Peyer's patch (tissue), 4 donors: ENCODE data around the gene GPC3. TPM values are rescaled to one million over a fixed set of nuclear protein-coding genes. Genes with fewer than 3 reads are reported as not detected.
A peak's percentile ranks its signal among the peaks of the same experiment; 100 is the strongest.

ENCODE experiments used
- DNase-seq, 3 donors: peaks; one replicate each; pipeline ENCODE4 v3.0.0-alpha.2; 2017 to 2019
- H3K27ac ChIP-seq, 4 donors: fragments of 200-600 bp; sonication (generic); one replicate each; pipeline ENCODE4 v1.5.1; 2016 to 2019
- H3K27me3 ChIP-seq, 2 donors: fragments of 200-600 bp; sonication (generic); one replicate each; pipeline ENCODE4 v1.5.1; 2019
- H3K36me3 ChIP-seq, 3 donors: fragments of 200-600 bp; sonication (generic); one replicate each; pipeline ENCODE4 v1.5.1; 2016 to 2019
- H3K4me1 ChIP-seq, 4 donors: fragments of 200-600 bp; sonication (generic); one replicate each; pipeline ENCODE4 v1.5.1; 2016 to 2019
- H3K4me3 ChIP-seq, 4 donors: fragments of 200-600 bp; sonication (generic); 1 replicate in 3 of 4; 2 replicates in 1 of 4; pipeline ENCODE4 v1.5.1; 2016 to 2019; ENCODE audit warnings: mild to moderate bottlenecking in 1 of 4
- H3K9me3 ChIP-seq, 4 donors: fragments of 200-600 bp; sonication (generic); one replicate each; pipeline ENCODE4 v1.5.1; 2016 to 2019; ENCODE audit warnings: mild to moderate bottlenecking in 1 of 4
- CTCF ChIP-seq, 6 experiments: fragments of 450-650 bp in 4 of 6; fragments of 200-600 bp in 2 of 6; sonication (generic) in 1 of 6; IDR thresholded peaks; one replicate each; pipeline ENCODE4 v1.5.1; 2017 to 2019; ENCODE audit warnings: antibody characterized with exemption in 6 of 6, mild to moderate bottlenecking in 3 of 6, moderate library complexity in 1 of 6
- POLR2A ChIP-seq, 2 donors: fragments of 450-650 bp; IDR thresholded peaks; one replicate each; pipeline ENCODE4 v1.5.1; 2017; ENCODE audit warnings: antibody characterized with exemption in 2 of 2, mild to moderate bottlenecking in 2 of 2, moderate library complexity in 2 of 2
- total RNA-seq, 4 donors: library from RNA; depleted of rRNA; stranded (reverse); fragments of >200 nt; gene quantifications; one replicate each; pipeline ENCODE4 v1.1.0, GENCODE V29; 2016

The GPC3 gene
- total RNA-seq, 4 donors from 2014 or later, result 1.1 to 7.2 (median 5.8) TPM

- Histone ChIP-seq H3K4me1 (no peaks in the 10 kb centered on the region), H3K27ac (no peak overlapping the region), H3K27me3 (no peaks in the 10 kb centered on the region), H3K4me3 (no peak overlapping the region), H3K9me3 (no peaks in the 10 kb centered on the region), H3K36me3 (no peaks in the 10 kb centered on the region)
- TF ChIP-seq CTCF (IDR thresholded peaks at IDR 0.05) (no peak), POLR2A (IDR thresholded peaks at IDR 0.05) (no peak)
- no peak for DNase-seq
Measured at GRCh38 chrX:133649651-133650050, 335.7 kb downstream of the GPC3 start.

- Histone ChIP-seq H3K9me3 (no peaks in the 10 kb centered on the region), H3K4me3 (no peak overlapping the region), H3K27ac (no peak overlapping the region), H3K36me3 (no peaks in the 10 kb centered on the region), H3K4me1 (no peaks in the 10 kb centered on the region), H3K27me3 (no peaks in the 10 kb centered on the region)
- no peak for DNase-seq
- TF ChIP-seq POLR2A (IDR thresholded peaks at IDR 0.05), result no peak
- no peak for TF ChIP-seq CTCF (IDR thresholded peaks at IDR 0.05)
Measured at GRCh38 chrX:133648594-133648993, 336.8 kb downstream of the GPC3 start.

DNA sequence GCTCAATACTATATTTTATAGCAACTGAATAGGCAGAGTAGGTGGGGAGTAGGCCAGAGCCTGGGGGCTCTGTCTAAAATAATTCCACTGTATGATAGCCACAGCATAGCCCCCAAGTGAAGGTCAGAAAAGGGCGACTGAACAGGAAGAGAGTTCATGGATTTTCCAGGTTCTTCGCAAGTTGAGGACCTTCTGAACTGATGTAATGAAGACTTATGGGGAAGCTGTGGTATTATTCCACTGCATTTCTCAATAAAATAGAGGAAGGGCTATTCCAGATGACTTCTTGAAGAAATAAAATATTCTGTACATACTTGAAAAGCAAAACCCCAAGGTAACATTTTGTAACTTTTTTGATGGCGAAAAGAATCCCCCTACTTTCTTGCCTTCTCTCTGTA is 338.7 kb downstream of the GPC3 start:
- TF ChIP-seq CTCF (IDR thresholded peaks at IDR 0.05), result no peak
- no peak for TF ChIP-seq POLR2A (IDR thresholded peaks at IDR 0.05)
- H3K9me3 ChIP-seq, result no peaks in the 10 kb centered on the region
- H3K27me3 ChIP-seq, result no peaks in the 10 kb centered on the region
- no peak for DNase-seq
- H3K4me1 ChIP-seq, result no peaks in the 10 kb centered on the region
- no peak overlapping the region for H3K4me3 ChIP-seq
- H3K27ac ChIP-seq, result no peak overlapping the region
- H3K36me3 ChIP-seq, result no peaks in the 10 kb centered on the region

DNA sequence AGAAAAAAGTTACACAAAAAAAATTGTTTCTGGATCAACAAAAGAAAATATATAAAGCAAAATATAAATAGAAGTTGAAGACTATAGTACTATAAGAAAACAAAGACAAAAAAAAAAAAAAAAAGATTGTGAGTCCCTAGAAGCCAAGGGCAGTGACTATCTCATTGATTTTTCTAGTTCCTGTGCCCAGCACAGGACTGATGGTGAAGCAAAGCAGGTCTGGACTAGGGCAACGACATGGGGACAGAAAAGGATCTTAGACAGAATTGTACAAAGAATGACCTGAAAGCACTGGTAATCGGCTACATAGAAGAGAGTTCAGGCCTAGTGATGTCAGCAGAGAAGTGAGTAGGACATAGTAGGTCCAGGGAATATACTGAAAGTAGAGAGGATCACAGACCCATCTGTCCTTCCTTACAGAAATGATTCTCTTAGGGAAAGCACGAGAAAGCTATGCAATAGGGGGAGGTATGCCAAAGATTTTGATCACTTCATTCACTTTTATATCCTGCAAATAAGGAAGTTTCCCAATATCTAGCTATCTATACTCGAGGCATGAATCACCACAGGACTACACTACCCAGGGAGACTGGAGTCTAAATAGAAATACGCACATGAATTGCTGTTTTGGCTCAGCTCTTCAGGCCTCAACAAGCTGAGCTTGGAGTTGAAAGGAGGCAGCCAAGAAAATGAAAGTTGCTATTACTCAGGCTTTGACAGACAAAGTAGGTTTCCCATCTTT is 339.2 kb downstream of the GPC3 start:
- H3K27ac ChIP-seq, result peak overlapping the region in 1 of 4 donors; percentile 22
- H3K9me3 ChIP-seq, result no peaks in the 10 kb centered on the region
- no peaks in the 10 kb centered on the region for H3K4me1 ChIP-seq
- no peak for DNase-seq
- H3K27me3 ChIP-seq, result no peaks in the 10 kb centered on the region
- TF ChIP-seq CTCF (IDR thresholded peaks at IDR 0.05) (no peak), POLR2A (IDR thresholded peaks at IDR 0.05) (no peak)
- H3K4me3 ChIP-seq, result no peak overlapping the region
- H3K36me3 ChIP-seq, result no peaks in the 10 kb centered on the region

- DNase-seq, result no peak
- H3K27ac ChIP-seq, result no peak overlapping the region
- no peaks in the 10 kb centered on the region for H3K4me1 ChIP-seq
- no peaks in the 10 kb centered on the region for H3K36me3 ChIP-seq
- H3K4me3 ChIP-seq, result no peak overlapping the region
- H3K9me3 ChIP-seq, result no peaks in the 10 kb centered on the region
- TF ChIP-seq POLR2A (IDR thresholded peaks at IDR 0.05) (no peak), CTCF (IDR thresholded peaks at IDR 0.05) (no peak)
- H3K27me3 ChIP-seq, result no peaks in the 10 kb centered on the region
Measured at GRCh38 chrX:133645256-133645655, 340.1 kb downstream of the GPC3 start.
